ENCODE data around the gene CYB5R4.

CYB5R4 gene

GRCh38 chr6:83974409-83975050 lies 115.0 kb downstream of the CYB5R4 start:
- no CpG with 5 or more reads among the region's 3 CpGs for WGBS (ENCODE audit: extremely low coverage, insufficient coverage, insufficient read length)

GRCh38 chr6:83976037-83976755 lies 116.7 kb downstream of the CYB5R4 start:
- no peak overlapping the region for H3K18ac ChIP-seq (ENCODE audit: low read length)
- H2AFZ ChIP-seq (ENCODE audit: insufficient read depth, low read length, poor library complexity) = no peak overlapping the region
- no peak overlapping the region for H4K12ac ChIP-seq (ENCODE audit: low read depth, low read length)
- no peak overlapping the region for H3K4me2 ChIP-seq (ENCODE audit: low read length)
- H3K23ac ChIP-seq (ENCODE audit: low read length) = no peak overlapping the region
- no peaks in the 10 kb centered on the region for H3K4me1 ChIP-seq (ENCODE audit: control insufficient read depth in 1 of 2, insufficient read depth in 2 of 2, low read length in 2 of 2)
- H2BK5ac ChIP-seq (ENCODE audit: low read depth, low read length, poor library complexity) = no peak overlapping the region
- no peak overlapping the region for H3K9ac ChIP-seq (ENCODE audit: low read length)
- H3K79me2 ChIP-seq (ENCODE audit: control insufficient read depth, insufficient read depth, low read length, poor library complexity) = no peaks in the 10 kb centered on the region
- no CpG with 5 or more reads among the region's 5 CpGs for WGBS (ENCODE audit: extremely low coverage, insufficient coverage, insufficient read length)
- no peaks in the 10 kb centered on the region for H3K27me3 ChIP-seq (ENCODE audit: insufficient read depth, low read length)
- no peak overlapping the region for H3K4ac ChIP-seq (ENCODE audit: low read depth, low read length)
- H3K79me1 ChIP-seq (ENCODE audit: low read length) = no peaks in the 10 kb centered on the region
- peaks cover 2% of the 10 kb centered on the region for H3K9me3 ChIP-seq (ENCODE audit: insufficient read depth, low read depth, low read length)
- no peak overlapping the region for H2BK120ac ChIP-seq (ENCODE audit: insufficient read depth, low read length, poor library complexity)
- no peak overlapping the region for H3K14ac ChIP-seq (ENCODE audit: low read length)
- no peak overlapping the region for H3K27ac ChIP-seq (ENCODE audit: low read depth, low read length)
- H3K4me3 ChIP-seq (ENCODE audit: low read depth, low read length) = no peak overlapping the region
- H2BK12ac ChIP-seq (ENCODE audit: low read length) = no peak overlapping the region
- H3K36me3 ChIP-seq (ENCODE audit: control insufficient read depth in 1 of 2, insufficient read depth in 2 of 2, low read length in 2 of 2) = no peaks in the 10 kb centered on the region
- H2AK5ac ChIP-seq (ENCODE audit: low read length) = no peak overlapping the region
- H4K91ac ChIP-seq (ENCODE audit: low read depth, low read length) = no peak overlapping the region
- DNase-seq = no peak
- H4K8ac ChIP-seq (ENCODE audit: low read depth, low read length) = no peak overlapping the region

More at GRCh38 chr6:83974409-83975050, 115.0 kb downstream of the CYB5R4 start:
- Histone ChIP-seq H3K4me2 (ENCODE audit: low read length) (no peak overlapping the region), H3K23ac (ENCODE audit: low read length) (no peak overlapping the region), H4K8ac (ENCODE audit: low read depth, low read length) (no peak overlapping the region), H2BK120ac (ENCODE audit: insufficient read depth, low read length, poor library complexity) (no peak overlapping the region), H3K14ac (ENCODE audit: low read length) (no peak overlapping the region), H3K79me2 (ENCODE audit: control insufficient read depth, insufficient read depth, low read length, poor library complexity) (no peaks in the 10 kb centered on the region), H4K12ac (ENCODE audit: low read depth, low read length) (no peak overlapping the region), H2AK5ac (ENCODE audit: low read length) (no peak overlapping the region), H2BK12ac (ENCODE audit: low read length) (no peak overlapping the region), H3K36me3 (ENCODE audit: control insufficient read depth in 1 of 2, insufficient read depth in 2 of 2, low read length in 2 of 2) (no peaks in the 10 kb centered on the region), H4K91ac (ENCODE audit: low read depth, low read length) (no peak overlapping the region), H3K27ac (ENCODE audit: low read depth, low read length) (no peak overlapping the region), H3K18ac (ENCODE audit: low read length) (no peak overlapping the region), H3K9ac (ENCODE audit: low read length) (no peak overlapping the region), H3K27me3 (ENCODE audit: insufficient read depth, low read length) (no peaks in the 10 kb centered on the region), H3K4ac (ENCODE audit: low read depth, low read length) (no peak overlapping the region), H3K9me3 (ENCODE audit: insufficient read depth, low read depth, low read length) (peaks cover 2% of the 10 kb centered on the region), H3K79me1 (ENCODE audit: low read length) (no peaks in the 10 kb centered on the region), H3K4me1 (ENCODE audit: control insufficient read depth in 1 of 2, insufficient read depth in 2 of 2, low read length in 2 of 2) (no peaks in the 10 kb centered on the region), H2AFZ (ENCODE audit: insufficient read depth, low read length, poor library complexity) (no peak overlapping the region), H2BK5ac (ENCODE audit: low read depth, low read length, poor library complexity) (no peak overlapping the region), H3K4me3 (ENCODE audit: low read depth, low read length) (no peak overlapping the region)
- no peak for DNase-seq

GRCh38 chr6:83976871-83977270 lies 117.4 kb downstream of the CYB5R4 start:
- Histone ChIP-seq H3K36me3 (ENCODE audit: control insufficient read depth in 1 of 2, insufficient read depth in 2 of 2, low read length in 2 of 2) (no peaks in the 10 kb centered on the region), H3K4me1 (ENCODE audit: control insufficient read depth in 1 of 2, insufficient read depth in 2 of 2, low read length in 2 of 2) (no peaks in the 10 kb centered on the region), H3K23ac (ENCODE audit: low read length) (no peak overlapping the region), H3K4ac (ENCODE audit: low read depth, low read length) (no peak overlapping the region), H2AFZ (ENCODE audit: insufficient read depth, low read length, poor library complexity) (no peak overlapping the region), H2AK5ac (ENCODE audit: low read length) (no peak overlapping the region), H3K9me3 (ENCODE audit: insufficient read depth, low read depth, low read length) (peaks cover 2% of the 10 kb centered on the region), H3K79me1 (ENCODE audit: low read length) (no peaks in the 10 kb centered on the region), H3K9ac (ENCODE audit: low read length) (no peak overlapping the region), H4K12ac (ENCODE audit: low read depth, low read length) (no peak overlapping the region), H4K8ac (ENCODE audit: low read depth, low read length) (no peak overlapping the region), H3K27ac (ENCODE audit: low read depth, low read length) (no peak overlapping the region), H2BK5ac (ENCODE audit: low read depth, low read length, poor library complexity) (no peak overlapping the region), H3K79me2 (ENCODE audit: control insufficient read depth, insufficient read depth, low read length, poor library complexity) (no peaks in the 10 kb centered on the region), H3K4me2 (ENCODE audit: low read length) (no peak overlapping the region), H3K4me3 (ENCODE audit: low read depth, low read length) (no peak overlapping the region), H4K91ac (ENCODE audit: low read depth, low read length) (no peak overlapping the region), H3K27me3 (ENCODE audit: insufficient read depth, low read length) (no peaks in the 10 kb centered on the region), H3K18ac (ENCODE audit: low read length) (no peak overlapping the region), H2BK12ac (ENCODE audit: low read length) (no peak overlapping the region), H3K14ac (ENCODE audit: low read length) (no peak overlapping the region), H2BK120ac (ENCODE audit: insufficient read depth, low read length, poor library complexity) (no peak overlapping the region)
- WGBS (ENCODE audit: extremely low coverage, insufficient coverage, insufficient read length) = no CpG with 5 or more reads among the region's 8 CpGs
- no peak for DNase-seq

GRCh38 chr6:83978324-83978734 lies 118.8 kb downstream of the CYB5R4 start:
- H3K79me1 ChIP-seq (ENCODE audit: low read length) = no peaks in the 10 kb centered on the region
- H3K14ac ChIP-seq (ENCODE audit: low read length) = no peak overlapping the region
- H3K79me2 ChIP-seq (ENCODE audit: control insufficient read depth, insufficient read depth, low read length, poor library complexity) = no peaks in the 10 kb centered on the region
- H3K23ac ChIP-seq (ENCODE audit: low read length) = no peak overlapping the region
- H3K27me3 ChIP-seq (ENCODE audit: insufficient read depth, low read length) = no peaks in the 10 kb centered on the region
- H3K36me3 ChIP-seq (ENCODE audit: control insufficient read depth in 1 of 2, insufficient read depth in 2 of 2, low read length in 2 of 2) = no peaks in the 10 kb centered on the region
- no peak overlapping the region for H3K4me3 ChIP-seq (ENCODE audit: low read depth, low read length)
- H3K9me3 ChIP-seq (ENCODE audit: insufficient read depth, low read depth, low read length) = peaks cover 2% of the 10 kb centered on the region
- H3K27ac ChIP-seq (ENCODE audit: low read depth, low read length) = no peak overlapping the region
- no peak overlapping the region for H2BK12ac ChIP-seq (ENCODE audit: low read length)
- no peak overlapping the region for H2AK5ac ChIP-seq (ENCODE audit: low read length)
- no peak overlapping the region for H4K8ac ChIP-seq (ENCODE audit: low read depth, low read length)
- no peak overlapping the region for H2BK5ac ChIP-seq (ENCODE audit: low read depth, low read length, poor library complexity)
- no peak for DNase-seq
- no CpG with 5 or more reads among the region's 1 CpG for WGBS (ENCODE audit: extremely low coverage, insufficient coverage, insufficient read length)
- H3K9ac ChIP-seq (ENCODE audit: low read length) = no peak overlapping the region
- no peak overlapping the region for H3K4ac ChIP-seq (ENCODE audit: low read depth, low read length)
- H2BK120ac ChIP-seq (ENCODE audit: insufficient read depth, low read length, poor library complexity) = no peak overlapping the region
- H3K4me2 ChIP-seq (ENCODE audit: low read length) = no peak overlapping the region
- no peak overlapping the region for H4K12ac ChIP-seq (ENCODE audit: low read depth, low read length)
- H3K4me1 ChIP-seq (ENCODE audit: control insufficient read depth in 1 of 2, insufficient read depth in 2 of 2, low read length in 2 of 2) = no peaks in the 10 kb centered on the region
- no peak overlapping the region for H4K91ac ChIP-seq (ENCODE audit: low read depth, low read length)
- H2AFZ ChIP-seq (ENCODE audit: insufficient read depth, low read length, poor library complexity) = no peak overlapping the region
- no peak overlapping the region for H3K18ac ChIP-seq (ENCODE audit: low read length)
